Stimulated activated CD8-positive, alpha-beta memory T cell treated with anti-CD3 and anti-CD28 coated beads, Interleukin-12 subunit alpha, Interleukin-12 subunit beta, amount 100 ng/mL, for 24 hours (primary cell): ENCODE results near the gene HTRA1.

Experiments
- DNase-seq: peaks from one replicate; pipeline ENCODE4 v3.0.0-alpha.2; 2020; ENCODE audit errors: extremely low read depth

Gene HTRA1

GRCh38 chr10:122515588-122516231, 54.4 kb downstream of the HTRA1 start:
- peak; percentile 14 for DNase-seq

DNA sequence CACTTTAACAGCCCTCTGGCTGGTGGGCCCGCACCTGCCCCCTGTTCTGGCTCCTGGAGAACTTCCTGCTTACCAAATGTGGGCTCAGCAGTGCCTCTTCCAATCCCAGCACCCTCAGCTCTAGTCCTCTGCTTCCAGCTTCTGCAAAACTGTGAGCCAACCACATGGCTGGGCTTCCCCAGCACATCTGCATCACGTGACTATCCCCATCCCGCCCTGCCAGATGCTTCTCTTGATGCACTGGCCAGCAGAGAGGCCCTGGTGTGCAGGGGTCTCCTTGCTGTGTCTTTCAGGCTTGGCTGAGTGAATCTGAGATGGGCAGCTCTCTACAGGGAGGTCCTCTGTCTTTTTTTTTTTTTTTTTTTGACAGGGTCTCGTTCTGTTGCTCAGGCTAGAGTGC, 55.4 kb downstream of the HTRA1 start:
- DNase-seq = no peak

DNA sequence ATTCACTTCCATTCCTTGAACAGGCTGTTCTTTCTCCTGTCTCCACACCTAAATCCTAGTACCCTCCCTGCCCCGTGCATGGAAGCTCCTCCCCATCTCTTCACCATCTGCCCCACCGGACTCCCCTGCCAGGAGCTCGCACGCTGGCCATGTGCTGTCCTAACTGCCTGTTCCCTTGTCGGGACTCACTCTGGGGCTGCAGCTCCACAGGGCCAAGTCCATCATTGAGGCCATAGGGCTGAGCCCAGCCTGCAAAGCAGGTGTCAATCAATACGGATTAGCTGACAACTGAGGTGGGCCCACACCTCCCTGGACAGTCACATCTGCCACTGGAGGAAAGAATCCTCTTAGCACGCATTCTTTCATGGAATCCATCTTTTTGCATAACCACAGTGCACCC, 57.8 kb downstream of the HTRA1 start:
- DNase-seq = no peak

GRCh38 chr10:122519873-122520272, 58.5 kb downstream of the HTRA1 start:
- no peak for DNase-seq

DNA sequence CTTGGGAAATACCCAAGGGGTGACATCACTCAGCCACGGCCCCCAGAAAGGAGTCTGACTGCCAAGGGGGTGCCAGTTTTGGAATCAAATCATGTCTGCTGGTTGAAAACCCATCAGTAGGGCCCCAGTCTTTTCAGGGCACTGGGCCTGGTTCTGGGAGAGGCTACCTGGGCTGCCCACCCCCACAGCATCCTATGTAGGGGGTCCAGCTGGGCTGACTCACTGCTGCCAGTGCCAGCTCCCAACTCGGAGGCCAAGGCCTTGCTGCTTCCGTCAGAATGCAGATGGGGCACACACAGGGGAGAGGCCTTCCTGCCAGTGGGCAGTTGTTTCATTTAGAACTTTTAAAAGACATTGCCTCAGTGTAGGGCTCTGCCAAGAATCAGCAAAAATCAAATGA, 59.7 kb downstream of the HTRA1 start:
- DNase-seq = no peak

GRCh38 chr10:122524811-122525210, 63.5 kb downstream of the HTRA1 start:
- DNase-seq = no peak

DNA sequence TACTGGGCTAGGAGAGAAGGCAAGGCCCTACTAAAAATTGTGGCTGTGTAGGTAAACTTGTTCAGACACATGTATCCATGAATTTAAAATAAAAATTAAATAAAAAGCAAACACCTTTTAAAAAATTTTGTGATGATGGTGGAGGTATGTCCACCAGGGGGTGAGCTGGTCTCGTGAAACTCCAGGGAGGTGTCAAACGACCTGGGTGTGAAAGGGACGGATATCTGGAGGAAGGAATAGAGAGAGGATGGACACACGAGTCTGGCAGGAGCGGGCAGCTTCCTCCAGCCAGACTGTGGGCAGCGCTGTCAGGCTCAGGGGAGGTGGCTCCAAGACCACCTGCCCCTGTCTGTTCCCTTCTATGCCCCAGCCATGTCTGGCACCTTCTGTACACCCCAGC, 64.4 kb downstream of the HTRA1 start:
- no peak for DNase-seq

GRCh38 chr10:122526892-122527291, 65.5 kb downstream of the HTRA1 start:
- DNase-seq = no peak

GRCh38 chr10:122530177-122530576, 68.8 kb downstream of the HTRA1 start:
- no peak for DNase-seq

DNA sequence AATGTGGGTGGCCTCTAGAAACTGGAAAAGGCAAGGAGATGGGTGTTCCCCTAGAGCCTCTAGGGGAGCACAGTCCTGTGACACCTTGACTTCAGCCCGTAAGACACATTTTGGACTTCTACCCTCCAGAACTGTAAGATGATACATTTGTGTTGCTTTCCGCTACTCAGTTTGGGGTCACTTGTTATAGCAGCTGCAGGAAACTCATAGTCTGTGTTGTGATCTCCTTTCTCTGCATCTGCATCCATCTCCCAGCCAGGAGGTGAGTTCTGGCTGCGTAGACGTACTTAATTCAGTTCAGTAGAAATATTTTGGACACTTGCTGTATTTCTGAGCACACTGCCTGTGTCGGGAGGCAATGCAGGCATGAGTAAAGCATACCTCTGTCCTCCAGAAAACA, 69.9 kb downstream of the HTRA1 start:
- DNase-seq = no peak

GRCh38 chr10:122531939-122532338, 70.6 kb downstream of the HTRA1 start:
- no peak for DNase-seq

DNA sequence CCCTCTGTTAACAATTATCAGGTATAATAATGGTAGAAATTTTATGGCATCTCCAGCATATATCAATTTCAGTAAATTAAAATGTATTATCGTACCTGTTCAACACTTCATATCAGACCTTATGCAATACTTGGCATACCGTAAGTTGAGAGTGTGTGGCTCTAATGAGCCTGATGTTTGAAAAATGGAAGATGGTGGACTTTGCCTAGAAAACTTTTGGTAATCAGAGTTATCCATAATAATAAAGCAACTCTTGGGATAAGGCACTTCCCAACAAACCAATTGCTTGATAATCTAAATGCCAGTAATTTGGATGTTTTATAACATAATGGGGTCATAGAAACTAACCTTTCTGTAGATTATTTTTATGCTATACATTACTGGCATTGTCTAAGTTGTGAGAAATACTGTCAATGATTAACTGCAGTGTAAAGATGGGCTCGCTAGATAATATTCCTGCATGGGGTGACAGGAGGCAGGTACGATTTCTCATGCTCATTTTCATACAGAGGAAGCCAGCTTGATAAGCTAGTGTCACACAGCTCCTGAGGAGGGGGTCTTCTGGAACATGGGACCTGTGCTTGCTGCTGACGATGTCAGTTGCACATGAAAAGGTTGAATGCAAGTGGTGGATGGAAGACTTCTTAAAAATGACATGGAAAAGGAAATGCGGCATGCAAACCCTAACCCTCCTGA, 71.4 kb downstream of the HTRA1 start:
- DNase-seq = no peak

GRCh38 chr10:122537545-122537944, 76.2 kb downstream of the HTRA1 start:
- DNase-seq = no peak

DNA sequence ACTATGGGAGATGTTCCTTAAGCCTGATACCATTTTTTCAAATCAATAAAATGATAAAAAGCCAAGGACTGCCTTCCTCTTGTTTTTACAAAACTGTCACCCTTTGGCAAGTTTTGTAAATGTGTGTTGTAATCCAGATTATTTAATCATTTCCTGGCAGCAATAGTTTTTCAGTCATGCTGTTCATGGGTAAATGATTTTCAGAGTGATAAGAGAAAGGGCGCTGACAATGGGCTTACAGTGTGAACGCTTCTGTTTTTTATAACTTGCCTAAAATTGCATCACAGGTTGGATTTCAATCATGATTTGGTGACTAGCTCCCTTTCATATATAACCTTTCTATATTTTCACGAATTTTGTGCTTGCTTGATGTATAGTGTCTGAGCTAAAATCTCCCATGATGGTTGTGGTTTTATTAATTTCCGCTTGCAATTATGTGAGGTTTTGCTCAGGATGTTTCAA, 80.2 kb downstream of the HTRA1 start:
- DNase-seq = no peak

GRCh38 chr10:122543676-122544445, 82.5 kb downstream of the HTRA1 start:
- DNase-seq = no peak

GRCh38 chr10:122544493-122544892, 83.1 kb downstream of the HTRA1 start:
- no peak for DNase-seq

GRCh38 chr10:122546242-122546641, 84.9 kb downstream of the HTRA1 start:
- DNase-seq = no peak

- DNase-seq = no peak
These were observed 87.2 kb downstream of the HTRA1 start for GRCh38 chr10:122548407-122549085.

- DNase-seq = no peak
These were observed 88.3 kb downstream of the HTRA1 start for GRCh38 chr10:122549636-122550035.

GRCh38 chr10:122550427-122550826, 89.1 kb downstream of the HTRA1 start:
- DNase-seq = no peak

DNA sequence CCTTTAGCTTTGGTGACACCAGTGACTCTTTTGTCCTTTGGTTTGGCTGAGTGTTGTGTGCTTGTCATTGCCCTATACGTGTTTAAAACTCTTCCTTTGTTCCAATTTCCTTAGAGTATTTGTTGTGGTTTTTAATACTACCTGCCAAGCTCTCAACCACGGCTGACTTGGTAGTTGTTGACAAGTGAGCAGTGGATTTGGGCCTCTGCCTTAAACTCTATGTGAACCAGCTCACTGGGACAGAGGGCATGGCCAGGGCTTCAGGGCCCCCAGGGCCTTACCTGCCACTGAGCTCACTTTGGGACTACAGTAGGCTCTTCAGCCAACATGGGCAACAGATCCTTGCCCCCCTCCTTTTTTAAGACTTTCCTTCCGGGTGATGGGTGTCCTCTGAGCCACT, 89.6 kb downstream of the HTRA1 start:
- no peak for DNase-seq

GRCh38 chr10:122551450-122551849, 90.1 kb downstream of the HTRA1 start:
- DNase-seq = no peak
